Left lung (tissue), 10 donors: Measurements from ENCODE around the gene PI4KA. TPM values are rescaled to one million over a fixed set of nuclear protein-coding genes. Genes with fewer than 3 reads are reported as not detected.
"Not testable (repeated sequence)": the region's sequence is repeated elsewhere in the genome, so short reads cannot be mapped to it uniquely, and the experiment has no call there.

Source experiments
- ATAC-seq: fragments of 200-7000 bp; cut with Tn5 transposase; one replicate; pipeline ENCODE4 v1.9.1; 2020; ENCODE audit warnings: moderate library complexity
- DNase-seq, 4 donors: peaks; one replicate each; pipeline ENCODE4 v3.0.0-alpha.2; 2013 to 2020
- H3K27ac ChIP-seq, 2 donors: fragments of 200-600 bp; sonication (generic) in 1 of 2; one replicate each; pipeline versions ENCODE4 v1.5.0 to v1.8.0; 2020 to 2021
- H3K27me3 ChIP-seq, 2 donors: fragments of 200-600 bp; sonication (generic) in 1 of 2; one replicate each; pipeline versions ENCODE4 v1.5.0 to v1.8.0; 2020 to 2021
- H3K36me3 ChIP-seq, 2 donors: fragments of 200-600 bp; sonication (generic) in 1 of 2; one replicate each; pipeline versions ENCODE4 v1.5.0 to v1.8.0; 2020 to 2021
- H3K4me1 ChIP-seq, 2 donors: fragments of 200-600 bp; one replicate each; pipeline ENCODE4 v1.8.0; 2021
- H3K4me3 ChIP-seq, 2 donors: fragments of 200-600 bp; sonication (generic) in 1 of 2; one replicate each; pipeline versions ENCODE4 v1.5.0 to v1.8.0; 2020 to 2021; ENCODE audit warnings: mild to moderate bottlenecking in 1 of 2
- H3K9me3 ChIP-seq, 2 donors: fragments of 200-600 bp; sonication (generic) in 1 of 2; one replicate each; pipeline versions ENCODE4 v1.5.0 to v1.8.0; 2020 to 2021
- intact Hi-C, 2 donors: fragments of 100-400 bp; cut with DNase I; formaldehyde crosslinking; loops; one replicate each; pipeline versions ENCODE4 v1.11.2 to v1.14.2; 2022
- polyA plus RNA-seq, 6 donors: library from polyadenylated mRNA; unstranded; fragments of 120-200 nt; gene quantifications; one replicate each; pipeline ENCODE4 v1.2.1, GENCODE V29; 2013; ENCODE audit not compliant: insufficient read length in 6 of 6
- total RNA-seq, 2 donors: library from RNA; stranded (reverse); fragmentation: NEBNext Ultra II Directional; extraction: Animal tissue kit (Norgen Biotek cat#: 25700); gene quantifications; one replicate each; pipeline ENCODE4 v1.2.1, GENCODE V29; 2021
- TF ChIP-seq, protein P1 (sequence below), 2 donors: fragments of 200-600 bp; sonication (generic) in 1 of 2; IDR thresholded peaks; one replicate each; pipeline versions ENCODE4 v1.5.0 to v1.8.0; 2021; ENCODE audit warnings: antibody characterized with exemption in 2 of 2
- donor health status: DM: no; HTN: yes; CAD: no.
- donor health status: DM: no; HTN: no; CAD: no.

Gene PI4KA
- total and polyA plus RNA-seq, 8 donors = 60.5 to 108 (median 70.0) TPM

DNA sequence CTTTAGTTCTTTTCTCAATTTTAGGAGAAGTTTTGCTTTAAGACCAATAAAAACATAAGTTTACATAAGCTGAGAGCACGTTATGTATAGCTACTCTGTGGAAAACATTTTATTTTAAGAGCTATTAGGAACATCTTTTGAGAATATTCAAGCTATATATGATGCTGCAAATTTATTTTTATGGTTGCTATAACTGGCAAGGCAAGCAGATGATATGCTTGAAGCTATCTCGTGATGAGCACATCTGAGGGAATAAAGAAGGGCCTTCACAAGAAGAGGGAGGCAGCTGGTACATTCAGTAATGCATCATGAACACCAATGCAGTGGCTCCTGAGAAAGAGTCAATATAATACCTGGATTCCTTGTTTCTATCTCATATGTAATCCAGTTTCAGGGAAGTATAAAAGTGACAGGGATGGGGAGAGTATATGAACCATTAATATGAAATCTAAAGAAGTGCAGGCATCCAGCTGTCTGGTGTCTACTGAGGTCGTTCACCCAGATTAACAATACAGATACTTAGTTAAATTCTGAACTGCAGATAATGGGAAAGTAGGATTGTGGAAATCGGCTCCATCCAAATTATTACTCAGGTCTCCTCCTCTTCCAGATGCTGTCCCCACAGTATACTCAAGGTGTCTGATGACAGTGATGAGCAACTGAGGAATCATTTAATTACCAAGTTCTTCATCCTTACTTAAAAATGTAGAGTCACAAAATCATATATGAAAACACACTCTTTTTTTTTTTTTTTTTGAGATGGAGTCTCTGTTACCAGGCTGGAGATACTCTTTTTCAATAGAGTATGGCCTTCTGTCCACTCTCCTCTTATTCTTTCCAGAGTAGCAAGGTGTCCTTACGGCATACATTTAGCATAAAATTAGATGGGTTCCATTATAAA lies 185.1 kb downstream of the PI4KA start:
- DNase-seq = no peak
- Histone ChIP-seq H3K9me3 (no peaks in the 10 kb centered on the region), H3K4me3 (no peak overlapping the region), H3K27ac (no peak overlapping the region), H3K27me3 (peaks cover 33 to 66% of the 10 kb centered on the region in 2 donors), H3K36me3 (no peaks in the 10 kb centered on the region), H3K4me1 (no peaks in the 10 kb centered on the region)
- ATAC-seq = no peak
- TF ChIP-seq, protein P1, sequence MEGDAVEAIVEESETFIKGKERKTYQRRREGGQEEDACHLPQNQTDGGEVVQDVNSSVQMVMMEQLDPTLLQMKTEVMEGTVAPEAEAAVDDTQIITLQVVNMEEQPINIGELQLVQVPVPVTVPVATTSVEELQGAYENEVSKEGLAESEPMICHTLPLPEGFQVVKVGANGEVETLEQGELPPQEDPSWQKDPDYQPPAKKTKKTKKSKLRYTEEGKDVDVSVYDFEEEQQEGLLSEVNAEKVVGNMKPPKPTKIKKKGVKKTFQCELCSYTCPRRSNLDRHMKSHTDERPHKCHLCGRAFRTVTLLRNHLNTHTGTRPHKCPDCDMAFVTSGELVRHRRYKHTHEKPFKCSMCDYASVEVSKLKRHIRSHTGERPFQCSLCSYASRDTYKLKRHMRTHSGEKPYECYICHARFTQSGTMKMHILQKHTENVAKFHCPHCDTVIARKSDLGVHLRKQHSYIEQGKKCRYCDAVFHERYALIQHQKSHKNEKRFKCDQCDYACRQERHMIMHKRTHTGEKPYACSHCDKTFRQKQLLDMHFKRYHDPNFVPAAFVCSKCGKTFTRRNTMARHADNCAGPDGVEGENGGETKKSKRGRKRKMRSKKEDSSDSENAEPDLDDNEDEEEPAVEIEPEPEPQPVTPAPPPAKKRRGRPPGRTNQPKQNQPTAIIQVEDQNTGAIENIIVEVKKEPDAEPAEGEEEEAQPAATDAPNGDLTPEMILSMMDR (IDR thresholded peaks at IDR 0.05) = no peak
- intact Hi-C loops = no loop called here

- no peak for ATAC-seq
- intact Hi-C loops = no loop called here
Observed at GRCh38 chr22:20672732-20673131, 185.9 kb downstream of the PI4KA start.

DNA sequence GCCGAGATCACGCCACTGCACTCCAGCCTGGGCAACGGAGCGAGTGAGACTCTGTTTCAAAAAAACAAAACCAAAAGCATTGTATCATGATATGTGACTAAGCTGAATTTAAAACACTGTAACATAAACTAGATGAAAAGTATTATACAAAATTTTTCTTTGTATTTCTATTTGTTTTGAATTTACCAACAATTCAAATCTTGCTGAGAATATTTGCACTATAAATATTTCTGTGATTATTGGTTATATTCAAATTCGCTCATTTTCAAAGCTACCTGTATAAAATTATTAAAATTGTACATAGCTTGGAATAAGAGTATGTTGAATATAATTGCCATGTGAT lies 186.6 kb downstream of the PI4KA start:
- H3K27me3 ChIP-seq = peaks cover 33 to 71% of the 10 kb centered on the region in 2 donors
- TF ChIP-seq, protein P1 (IDR thresholded peaks at IDR 0.05) = no peak
- H3K4me3 ChIP-seq = no peak overlapping the region
- DNase-seq (no peak), ATAC-seq (no peak)
- H3K27ac ChIP-seq = no peak overlapping the region
- intact Hi-C loops = no loop called here
- H3K9me3 ChIP-seq = no peaks in the 10 kb centered on the region
- no peaks in the 10 kb centered on the region for H3K4me1 ChIP-seq
- no peaks in the 10 kb centered on the region for H3K36me3 ChIP-seq

More at GRCh38 chr22:20672732-20673131, 185.9 kb downstream of the PI4KA start:
- no peak overlapping the region for H3K4me3 ChIP-seq
- DNase-seq = no peak
- H3K27ac ChIP-seq = no peak overlapping the region
- H3K27me3 ChIP-seq = peaks cover 33 to 71% of the 10 kb centered on the region in 2 donors
- TF ChIP-seq, protein P1 (IDR thresholded peaks at IDR 0.05) = no peak
- H3K36me3 ChIP-seq = no peaks in the 10 kb centered on the region
- H3K4me1 ChIP-seq = no peaks in the 10 kb centered on the region
- H3K9me3 ChIP-seq = no peaks in the 10 kb centered on the region

DNA sequence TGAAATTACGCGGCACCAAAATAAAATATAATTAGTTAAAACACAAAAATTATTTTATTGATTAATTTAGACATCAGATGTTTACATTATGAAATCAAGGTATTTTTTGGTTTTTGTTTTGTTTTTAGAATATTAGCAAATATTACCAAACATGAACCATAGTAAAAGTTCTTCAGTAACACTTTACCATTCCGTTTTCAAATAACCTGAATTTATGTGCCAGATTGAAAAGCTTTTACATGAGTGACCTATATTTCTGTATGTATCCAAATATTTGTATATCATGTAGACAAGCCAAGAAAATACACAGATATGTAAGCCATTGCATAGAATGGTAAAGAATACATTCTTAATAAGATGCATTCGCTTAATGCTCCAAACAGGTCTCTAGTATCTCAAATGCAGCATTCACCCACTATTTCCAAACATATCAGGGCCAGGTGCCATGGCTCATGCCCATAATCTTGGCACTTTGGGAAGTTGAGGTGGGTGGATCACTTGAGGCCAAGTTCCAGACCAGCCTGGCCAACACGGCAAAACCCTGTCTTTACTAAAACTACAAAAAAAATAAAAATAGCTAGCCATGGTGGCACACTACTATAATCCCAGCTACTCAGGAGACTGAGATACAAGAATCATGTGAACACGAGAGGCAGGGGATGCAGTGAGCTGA lies 187.1 kb downstream of the PI4KA start:
- TF ChIP-seq, protein P1 (IDR thresholded peaks at IDR 0.05) = no peak
- no peak overlapping the region for H3K27ac ChIP-seq
- no peaks in the 10 kb centered on the region for H3K4me1 ChIP-seq
- DNase-seq (no peak), ATAC-seq (no peak)
- H3K36me3 ChIP-seq = no peaks in the 10 kb centered on the region
- no peaks in the 10 kb centered on the region for H3K9me3 ChIP-seq
- intact Hi-C loops = no loop called here
- no peak overlapping the region for H3K4me3 ChIP-seq
- peaks cover 30 to 71% of the 10 kb centered on the region in 2 donors for H3K27me3 ChIP-seq

DNA sequence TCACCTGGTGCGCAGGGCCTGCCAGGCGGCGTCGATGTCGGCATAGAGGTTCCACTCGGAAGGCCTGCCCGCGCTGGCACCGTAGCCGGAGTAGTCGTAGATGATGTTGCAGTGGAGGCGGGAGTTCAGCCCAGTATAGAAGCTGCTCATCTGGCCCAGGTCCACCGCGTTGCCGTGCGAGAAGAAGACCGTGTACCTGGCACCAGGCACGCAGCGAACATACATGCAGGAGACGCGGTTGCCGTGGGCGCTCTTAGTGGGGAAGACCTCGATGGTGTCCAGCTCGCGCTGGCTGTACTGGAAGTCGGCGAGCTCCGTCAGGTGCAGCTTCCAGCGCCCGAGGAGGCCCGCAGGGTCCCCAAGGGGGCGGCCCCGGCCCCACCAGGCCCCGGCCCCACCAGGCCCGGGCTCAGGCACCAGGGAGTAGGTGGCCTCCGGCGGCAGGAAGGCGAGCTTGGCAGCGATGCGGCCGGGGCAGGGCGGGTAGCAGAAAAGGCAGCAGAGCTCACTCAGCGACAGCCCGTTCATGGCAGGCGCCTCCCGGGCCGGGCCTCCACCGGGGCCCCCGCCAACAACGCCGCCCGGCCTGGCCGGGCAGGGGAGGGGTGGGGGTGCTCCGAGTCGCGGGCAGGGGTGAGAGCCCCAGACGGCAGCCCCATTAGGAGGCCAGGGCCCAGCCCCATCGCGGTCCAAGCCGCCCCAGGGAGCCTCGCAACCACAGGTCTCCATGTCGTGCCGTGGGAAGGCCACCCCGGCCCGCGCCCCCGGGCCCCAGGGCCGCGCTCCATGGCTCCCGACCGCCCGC lies 188.0 kb downstream of the PI4KA start:
- H3K36me3 ChIP-seq, H3K4me1 ChIP-seq, H3K9me3 ChIP-seq, H3K27ac ChIP-seq, intact Hi-C loops, ATAC-seq: not testable (repeated sequence)
- H3K4me3 ChIP-seq = peak overlapping the region in 1 of 2 donors; percentile 11
- H3K27me3 ChIP-seq = peaks cover 28 to 65% of the 10 kb centered on the region in 2 donors
- DNase-seq = peak in 1 of 4 donors; percentile 10

DNA sequence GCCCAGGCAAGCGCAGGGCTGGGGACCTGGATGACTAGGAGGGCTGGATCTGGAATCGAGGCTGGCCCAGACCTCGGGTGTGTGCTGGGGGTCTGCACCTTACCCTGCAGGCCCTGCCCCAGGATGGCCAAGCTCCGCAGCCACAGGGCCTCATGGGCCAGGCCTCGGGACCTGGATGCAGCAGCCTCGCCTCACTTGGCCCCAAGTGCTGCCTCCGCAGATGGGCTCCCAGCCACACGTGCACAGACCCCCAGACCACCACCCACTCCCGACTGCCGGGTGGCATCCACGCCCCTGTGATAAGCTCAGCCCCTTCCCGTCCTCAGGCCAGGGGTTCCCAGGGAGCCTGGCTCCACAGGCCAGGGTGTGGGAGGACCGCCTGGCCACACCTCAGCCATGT lies 188.7 kb downstream of the PI4KA start:
- H3K4me3 ChIP-seq, H3K9me3 ChIP-seq, intact Hi-C loops, H3K36me3 ChIP-seq, H3K4me1 ChIP-seq, DNase-seq, H3K27ac ChIP-seq, ATAC-seq: not testable (repeated sequence)
- H3K27me3 ChIP-seq = peaks cover 24 to 58% of the 10 kb centered on the region in 2 donors

DNA sequence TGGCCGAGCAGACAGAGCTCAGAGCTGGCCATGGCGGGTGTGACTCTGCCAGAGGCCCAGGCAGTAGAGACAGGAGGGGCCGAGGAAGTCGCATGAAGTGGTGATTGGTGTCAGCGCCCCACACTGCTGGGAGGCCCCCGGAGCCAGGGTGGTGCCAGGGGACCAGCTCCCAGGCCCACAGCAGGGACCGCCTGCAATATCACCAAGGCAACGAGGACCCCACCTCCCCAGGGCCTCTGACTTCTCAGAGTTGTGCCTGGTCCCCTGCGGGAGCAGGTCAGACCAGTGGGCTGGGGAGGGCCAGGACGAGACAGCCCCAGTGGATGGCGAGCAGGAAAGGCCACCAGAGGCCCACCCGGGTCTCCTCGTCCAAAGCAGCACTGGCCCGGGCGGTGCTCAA lies 189.1 kb downstream of the PI4KA start:
- H3K4me3 ChIP-seq, H3K4me1 ChIP-seq, intact Hi-C loops, ATAC-seq, H3K27ac ChIP-seq, DNase-seq, H3K36me3 ChIP-seq, H3K9me3 ChIP-seq: not testable (repeated sequence)
- H3K27me3 ChIP-seq = peaks cover 21 to 54% of the 10 kb centered on the region in 2 donors

- H3K27ac ChIP-seq, H3K4me1 ChIP-seq, H3K9me3 ChIP-seq, DNase-seq, H3K36me3 ChIP-seq, H3K4me3 ChIP-seq, intact Hi-C loops, ATAC-seq: not testable (repeated sequence)
- peaks cover 21 to 47% of the 10 kb centered on the region in 2 donors for H3K27me3 ChIP-seq
Observed at GRCh38 chr22:20668769-20669168, 189.8 kb downstream of the PI4KA start.
